SJCRH30 (cell line): ENCODE measurements around the gene RAB37. TPM values are rescaled to one million over a fixed set of nuclear protein-coding genes. Genes with fewer than 3 reads are reported as not detected.

ENCODE experiments used
- DNase-seq, 2 experiments: peaks; one replicate each; pipeline ENCODE4 v3.0.0-alpha.2; 2015 to 2020
- H3K27ac ChIP-seq: fragments of 250-450 bp; sonication (Bioruptor Pico); 2 replicates; pipeline ENCODE4 v1.5.1; 2020; ENCODE audit warnings: mild to moderate bottlenecking, moderate library complexity
- H3K27me3 ChIP-seq: fragments of 250-450 bp; sonication (Bioruptor Pico); 2 replicates; pipeline ENCODE4 v1.5.1; 2020; ENCODE audit warnings: mild to moderate bottlenecking, moderate library complexity
- H3K36me3 ChIP-seq: fragments of 250-450 bp; sonication (Bioruptor Pico); 2 replicates; pipeline ENCODE4 v1.5.1; 2020; ENCODE audit warnings: mild to moderate bottlenecking, moderate library complexity
- H3K4me1 ChIP-seq: fragments of 250-450 bp; sonication (Bioruptor Pico); 2 replicates; pipeline ENCODE4 v1.5.1; 2020; ENCODE audit warnings: mild to moderate bottlenecking, moderate library complexity
- H3K4me3 ChIP-seq: fragments of 250-450 bp; sonication (Bioruptor Pico); 2 replicates; pipeline ENCODE4 v1.5.1; 2020; ENCODE audit warnings: mild to moderate bottlenecking, moderate library complexity
- H3K9me3 ChIP-seq: fragments of 250-450 bp; sonication (Bioruptor Pico); replicated peaks from 2 replicates; pipeline ENCODE4 v1.5.1; 2020; ENCODE audit warnings: mild to moderate bottlenecking, moderate library complexity
- total RNA-seq: library from RNA; depleted of rRNA; stranded (reverse); fragments of >200 nt; shearing (Covaris generic); gene quantifications from 2 replicates; pipeline ENCODE4 v1.2.3, GENCODE V29; 2014

The RAB37 gene
- total RNA-seq, 1 experiment from 2014 or later, result 3.0 TPM

DNA sequence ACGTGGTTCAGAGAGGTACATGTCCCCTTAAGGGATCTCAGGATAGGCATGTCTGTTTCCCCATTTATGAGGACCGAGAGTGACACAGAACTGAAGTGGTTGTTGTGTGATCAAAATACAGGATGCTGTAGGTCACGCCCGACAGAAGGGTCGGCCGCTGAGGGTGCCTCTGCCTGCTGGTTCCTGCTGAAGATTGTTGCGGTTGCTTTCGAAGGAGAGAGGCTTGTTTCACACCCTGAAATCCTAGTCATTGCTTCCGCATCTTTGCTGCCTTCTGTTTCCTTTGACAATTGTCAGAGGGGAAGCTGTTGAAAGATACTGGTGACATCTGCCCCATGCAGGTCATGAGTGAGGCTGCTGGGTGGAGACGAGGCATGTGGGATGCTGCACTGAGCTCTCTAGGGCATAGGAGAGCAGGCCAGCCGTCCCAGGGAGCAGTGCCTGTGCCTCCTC, 42.9 kb downstream of the RAB37 start:
- H3K4me3 ChIP-seq, result no peak overlapping the region
- H3K4me1 ChIP-seq, result 0 out of 2 replicates have a peak, but pooled peaks cover 3% of the 10 kb centered on the region
- no peak for DNase-seq
- H3K27me3 ChIP-seq, result no peaks in the 10 kb centered on the region
- H3K27ac ChIP-seq, result no peak overlapping the region
- H3K9me3 ChIP-seq, result no peaks in the 10 kb centered on the region
- peaks cover 2% of the 10 kb centered on the region; the same call in 1 of the 2 replicates for H3K36me3 ChIP-seq

DNA sequence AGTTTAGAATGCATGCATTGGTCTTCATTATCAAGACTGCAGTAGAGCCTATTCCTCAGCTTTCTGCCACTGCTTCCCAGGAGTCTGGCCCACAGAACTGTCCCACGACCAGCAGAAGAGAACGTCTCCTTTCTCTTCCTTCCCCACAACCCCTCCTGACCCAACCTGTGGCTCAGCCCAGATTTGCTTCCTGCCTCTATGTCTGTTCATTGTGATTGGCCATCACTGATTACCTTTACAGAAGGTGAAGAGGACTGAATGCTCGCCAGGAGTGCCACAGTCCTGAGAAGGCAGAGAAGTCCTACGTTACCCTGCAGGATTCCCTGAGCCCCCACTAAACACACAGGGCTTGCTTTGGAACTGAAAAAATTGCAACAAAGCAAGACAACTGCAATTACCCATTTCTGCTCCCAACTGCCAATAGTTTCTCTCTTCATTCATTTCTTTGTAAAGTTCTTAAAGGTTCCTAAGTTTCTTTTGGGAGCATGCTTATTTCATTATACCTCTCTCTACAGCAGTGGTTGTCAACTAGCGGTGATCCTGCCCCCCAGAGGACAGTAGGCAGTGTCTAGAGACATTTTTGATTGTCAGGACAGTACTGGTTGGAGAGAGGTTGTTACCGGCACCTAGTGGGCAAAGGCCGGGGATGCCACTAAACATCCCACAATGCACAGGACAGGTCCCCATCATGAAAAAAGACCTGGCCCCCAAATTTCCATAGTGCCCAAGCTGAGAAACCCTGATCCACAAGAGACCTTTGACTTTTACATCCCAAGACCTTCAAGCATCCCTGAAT, 43.6 kb downstream of the RAB37 start:
- Histone ChIP-seq H3K9me3 (no peaks in the 10 kb centered on the region), H3K27ac (no peak overlapping the region), H3K36me3 (peaks cover 2% of the 10 kb centered on the region; the same call in 1 of the 2 replicates), H3K27me3 (no peaks in the 10 kb centered on the region), H3K4me3 (no peak overlapping the region), H3K4me1 (no peaks in the 10 kb centered on the region)
- peak; percentile 53 to 65 for DNase-seq

GRCh38 chr17:74782571-74782970, 45.5 kb downstream of the RAB37 start:
- Histone ChIP-seq H3K9me3 (no peaks in the 10 kb centered on the region), H3K27me3 (no peaks in the 10 kb centered on the region), H3K27ac (no peak overlapping the region), H3K4me3 (no peak overlapping the region), H3K4me1 (no peaks in the 10 kb centered on the region), H3K36me3 (peaks cover 2% of the 10 kb centered on the region; the same call in 1 of the 2 replicates)
- DNase-seq, result no peak

- Histone ChIP-seq H3K9me3 (no peaks in the 10 kb centered on the region), H3K27me3 (no peaks in the 10 kb centered on the region), H3K36me3 (peaks cover 2% of the 10 kb centered on the region; the same call in 1 of the 2 replicates), H3K4me1 (no peaks in the 10 kb centered on the region), H3K27ac (no peak overlapping the region), H3K4me3 (no peak overlapping the region)
- no peak for DNase-seq
Measured at GRCh38 chr17:74784125-74784810, 47.2 kb downstream of the RAB37 start.

- no peak for DNase-seq
- no peaks in the 10 kb centered on the region for H3K27me3 ChIP-seq
- H3K4me1 ChIP-seq, result no peaks in the 10 kb centered on the region
- peaks cover 2% of the 10 kb centered on the region; the same call in 1 of the 2 replicates for H3K36me3 ChIP-seq
- H3K9me3 ChIP-seq, result no peaks in the 10 kb centered on the region
- no peak overlapping the region for H3K4me3 ChIP-seq
- no peak overlapping the region for H3K27ac ChIP-seq
Measured at GRCh38 chr17:74785096-74785980, 48.3 kb downstream of the RAB37 start.

GRCh38 chr17:74785981-74786360, 48.9 kb downstream of the RAB37 start:
- H3K27ac ChIP-seq, result no peak overlapping the region
- H3K4me3 ChIP-seq, result no peak overlapping the region
- no peaks in the 10 kb centered on the region for H3K27me3 ChIP-seq
- no peaks in the 10 kb centered on the region for H3K4me1 ChIP-seq
- peaks cover 3% of the 10 kb centered on the region; the same call in 1 of the 2 replicates for H3K36me3 ChIP-seq
- DNase-seq, result no peak
- no peaks in the 10 kb centered on the region for H3K9me3 ChIP-seq

DNA sequence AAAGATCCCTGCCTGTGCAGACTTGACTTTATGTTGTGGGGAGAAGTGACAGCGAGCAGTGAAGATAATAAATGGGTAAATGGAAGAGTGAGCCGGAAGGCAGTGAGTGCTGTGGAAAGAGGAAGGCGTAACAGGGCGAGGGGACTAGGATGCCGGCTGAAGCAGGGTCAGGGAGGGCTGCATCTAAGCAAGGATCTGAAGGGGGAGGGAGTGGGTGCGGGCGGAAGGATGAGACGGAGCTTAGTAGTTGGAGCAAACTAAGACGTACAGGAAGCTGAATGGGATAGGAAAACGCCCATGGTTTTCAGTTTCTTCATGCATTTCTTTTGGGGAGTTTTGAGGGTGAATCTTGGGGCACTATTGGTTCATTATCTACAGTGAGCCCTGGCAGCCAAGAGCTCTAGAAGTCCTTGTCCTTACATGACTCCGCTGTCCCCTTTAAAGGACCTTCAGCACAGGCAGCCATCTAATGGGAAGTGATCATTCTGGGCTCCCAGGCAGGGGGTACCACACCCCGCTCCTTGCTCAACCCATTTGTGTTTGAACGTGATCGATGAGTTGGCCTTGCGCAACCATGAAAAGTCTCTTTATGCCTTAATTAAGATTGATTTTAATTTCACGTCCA, 49.5 kb downstream of the RAB37 start:
- Histone ChIP-seq H3K4me1 (no peaks in the 10 kb centered on the region), H3K36me3 (peaks cover 3% of the 10 kb centered on the region; the same call in 1 of the 2 replicates), H3K9me3 (no peaks in the 10 kb centered on the region), H3K27ac (no peak overlapping the region), H3K27me3 (no peaks in the 10 kb centered on the region), H3K4me3 (no peak overlapping the region)
- DNase-seq, result no peak

GRCh38 chr17:74790161-74791058, 53.4 kb downstream of the RAB37 start:
- peaks cover 6% of the 10 kb centered on the region for H3K36me3 ChIP-seq
- H3K9me3 ChIP-seq, result no peaks in the 10 kb centered on the region
- no peak for DNase-seq
- no peak overlapping the region for H3K27ac ChIP-seq
- no peaks in the 10 kb centered on the region for H3K27me3 ChIP-seq
- H3K4me3 ChIP-seq, result no peak overlapping the region
- H3K4me1 ChIP-seq, result no peaks in the 10 kb centered on the region

DNA sequence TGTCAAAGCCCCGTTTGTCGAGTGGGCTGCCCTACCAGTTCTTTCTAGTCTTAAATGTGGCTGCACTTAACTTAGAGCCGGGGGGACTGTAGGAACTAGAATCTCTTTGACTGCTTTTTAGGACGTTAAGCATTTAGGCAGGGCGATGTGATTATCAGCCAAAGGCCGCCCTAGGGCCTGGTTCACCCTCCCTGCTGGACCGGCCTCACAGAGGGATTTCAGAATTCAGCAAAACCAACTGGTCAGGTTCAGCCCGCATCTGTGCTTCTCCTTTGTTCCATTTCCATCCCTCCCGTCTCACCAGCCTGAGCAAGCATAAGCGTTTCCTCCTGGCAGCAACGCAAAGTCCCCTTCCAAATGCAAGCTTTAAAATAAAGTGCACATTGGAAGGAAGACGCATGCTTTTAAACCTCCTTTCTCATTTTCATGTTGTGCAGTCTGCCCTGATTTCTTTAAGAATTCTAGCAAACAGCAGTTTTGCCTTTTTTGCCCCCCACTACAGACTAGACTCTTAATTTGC, 55.6 kb downstream of the RAB37 start:
- no peak overlapping the region for H3K4me3 ChIP-seq
- H3K9me3 ChIP-seq, result no peaks in the 10 kb centered on the region
- H3K36me3 ChIP-seq, result peaks cover 9% of the 10 kb centered on the region
- DNase-seq, result no peak
- no peaks in the 10 kb centered on the region for H3K4me1 ChIP-seq
- no peak overlapping the region for H3K27ac ChIP-seq
- no peaks in the 10 kb centered on the region for H3K27me3 ChIP-seq

GRCh38 chr17:74795327-74796020, 58.4 kb downstream of the RAB37 start:
- no peaks in the 10 kb centered on the region for H3K9me3 ChIP-seq
- H3K27me3 ChIP-seq, result no peaks in the 10 kb centered on the region
- no peak overlapping the region for H3K4me3 ChIP-seq
- no peaks in the 10 kb centered on the region for H3K4me1 ChIP-seq
- DNase-seq, result no peak
- H3K27ac ChIP-seq, result no peak overlapping the region
- peaks cover 25% of the 10 kb centered on the region for H3K36me3 ChIP-seq

GRCh38 chr17:74796211-74796610, 59.2 kb downstream of the RAB37 start:
- H3K4me3 ChIP-seq, result no peak overlapping the region
- H3K27me3 ChIP-seq, result no peaks in the 10 kb centered on the region
- no peak overlapping the region for H3K27ac ChIP-seq
- H3K4me1 ChIP-seq, result no peaks in the 10 kb centered on the region
- H3K36me3 ChIP-seq, result peaks cover 22% of the 10 kb centered on the region
- H3K9me3 ChIP-seq, result no peaks in the 10 kb centered on the region
- DNase-seq, result no peak

DNA sequence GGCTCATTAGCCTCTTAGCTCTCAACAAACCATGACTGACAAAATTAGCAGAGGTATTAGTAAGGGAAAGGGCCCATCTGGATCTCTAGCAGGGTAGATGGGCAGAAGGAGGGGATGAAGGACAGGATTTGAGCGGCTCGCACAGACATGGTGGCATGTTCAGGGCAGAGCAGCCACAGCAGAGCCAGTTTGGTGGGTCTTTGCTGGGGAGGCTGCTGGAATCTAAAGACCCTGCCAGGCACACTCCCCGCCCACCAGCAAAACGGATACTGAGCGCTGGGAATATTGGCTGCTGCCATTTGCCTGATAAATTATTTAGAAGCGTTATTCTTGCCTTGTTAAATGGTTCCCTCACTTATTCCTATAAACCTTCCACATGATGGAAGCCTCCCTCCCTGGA, 59.8 kb downstream of the RAB37 start:
- no peak for DNase-seq
- Histone ChIP-seq H3K27ac (no peak overlapping the region), H3K9me3 (no peaks in the 10 kb centered on the region), H3K4me1 (no peaks in the 10 kb centered on the region), H3K27me3 (no peaks in the 10 kb centered on the region), H3K4me3 (no peak overlapping the region), H3K36me3 (peaks cover 22% of the 10 kb centered on the region)
